Panc1 (cell line): Measurements from ENCODE around the gene QKI. TPM values are rescaled to one million over a fixed set of nuclear protein-coding genes. Genes with fewer than 3 reads are reported as not detected.

Source experiments
- ATAC-seq: fragments of 200-7000 bp; cut with Tn5 transposase; 2 replicates; pipeline ENCODE4 v1.9.1; 2020; ENCODE audit warnings: mild to moderate bottlenecking, moderate library complexity
- BruUV-seq: library from RNA; stranded (reverse); fragments of 400-500 nt; replicated peaks from 2 replicates; lab custom pipeline; 2021; lab: Mats Ljungman, UMichigan
- CTCF ChIA-PET: fragments of 300-600 bp; sonication (Branson Sonifier 250); formaldehyde crosslinking; loops from one replicate; lab custom pipeline; 2022; ENCODE audit warnings: antibody characterized with exemption; lab: Charles Lee
- POLR2A ChIA-PET: fragments of 300-600 bp; sonication (Branson Sonifier 250); formaldehyde crosslinking; loops from one replicate; lab custom pipeline; 2022; ENCODE audit warnings: antibody characterized with exemption; lab: Charles Lee
- DNase-seq: peaks from one replicate; pipeline ENCODE4 v3.0.0-alpha.2; 2010; ENCODE audit warnings: low read depth, low spot score
- H3K27ac ChIP-seq: 2 replicates; pipeline ENCODE4 v1.5.1; 2011; ENCODE audit warnings: mild to moderate bottlenecking, low read length, inconsistent platforms
- H3K27me3 ChIP-seq: fragments of 200-500 bp; sonication (Bioruptor generic); 2 replicates; pipeline ENCODE4 v1.6.0; 2014; ENCODE audit warnings: low read length, inconsistent platforms; ENCODE audit not compliant: control insufficient read depth, insufficient read depth
- H3K36me3 ChIP-seq: fragments of 200-500 bp; sonication (Bioruptor generic); 2 replicates; pipeline ENCODE4 v1.5.1; 2014; ENCODE audit warnings: inconsistent platforms, mild to moderate bottlenecking, low read length, moderate library complexity; ENCODE audit not compliant: control insufficient read depth, insufficient read depth
- H3K4me1 ChIP-seq: 2 replicates; pipeline ENCODE4 v1.5.1; 2011; ENCODE audit warnings: inconsistent platforms, mild to moderate bottlenecking, low read length, moderate library complexity; ENCODE audit not compliant: control insufficient read depth, insufficient read depth
- H3K4me3 ChIP-seq, 2 experiments: 2 replicates each; pipeline ENCODE4 v1.5.1; 2011 to 2012; ENCODE audit warnings: low read depth in 2 of 2, low read length in 2 of 2, mild to moderate bottlenecking in 2 of 2, inconsistent platforms in 1 of 2, moderate library complexity in 1 of 2
- H3K9me3 ChIP-seq: fragments of 200-500 bp; sonication (Bioruptor generic); 2 replicates; pipeline ENCODE4 v1.5.1; 2014; ENCODE audit warnings: low read depth, mild to moderate bottlenecking, inconsistent platforms, low read length, moderate library complexity; ENCODE audit not compliant: control insufficient read depth, insufficient read depth
- POLR2AphosphoS5 ChIP-seq: IDR thresholded peaks from 2 replicates; pipeline ENCODE4 v1.6.1; 2012; ENCODE audit warnings: mild to moderate bottlenecking, low read depth, low read length, moderate library complexity
- SIN3A ChIP-seq: IDR thresholded peaks from 2 replicates; pipeline ENCODE4 v1.6.1; 2012; ENCODE audit warnings: low read depth, mild to moderate bottlenecking, low read length, moderate library complexity, borderline replicate concordance; ENCODE audit not compliant: insufficient read depth
- TCF7L2 ChIP-seq: IDR thresholded peaks from 2 replicates; pipeline ENCODE4 v1.6.1; 2011; ENCODE audit warnings: mild to moderate bottlenecking, low read depth, low read length, inconsistent platforms
- in situ Hi-C: cut with HindIII; loops from 2 replicates; pipeline ENCODE4 v1.10.0; 2016; ENCODE audit warnings: low sequenced_read_pairs, low pct_unique_long_range_greater_than_20kb
- intact Hi-C: fragments of 100-400 bp; cut with micrococcal nuclease; formaldehyde crosslinking; loops from one replicate; pipeline ENCODE4 v1.10.0; 2022; ENCODE audit not compliant: unreplicated experiment
- total RNA-seq: library from RNA; stranded (reverse); gene quantifications from one replicate; pipeline ENCODE4 v1.2.1, GENCODE V29; 2021; ENCODE audit not compliant: unreplicated experiment
- TF ChIP-seq, protein P1 (sequence below), 2 experiments: IDR thresholded peaks; 2 replicates each; pipeline ENCODE4 v1.6.1; 2011 to 2012; ENCODE audit warnings: low read depth in 2 of 2, control low read depth in 1 of 2, low read length in 1 of 2, mild to moderate bottlenecking in 1 of 2, moderate library complexity in 1 of 2; ENCODE audit not compliant: insufficient read depth in 1 of 2
- TF ChIP-seq, protein P2 (sequence below): fragments of 450-650 bp; IDR thresholded peaks from 2 replicates; pipeline ENCODE4 v1.5.1; 2017; ENCODE audit warnings: mild to moderate bottlenecking

QKI gene
- total RNA-seq, 1 experiment from 2014 or later = 176 TPM

DNA sequence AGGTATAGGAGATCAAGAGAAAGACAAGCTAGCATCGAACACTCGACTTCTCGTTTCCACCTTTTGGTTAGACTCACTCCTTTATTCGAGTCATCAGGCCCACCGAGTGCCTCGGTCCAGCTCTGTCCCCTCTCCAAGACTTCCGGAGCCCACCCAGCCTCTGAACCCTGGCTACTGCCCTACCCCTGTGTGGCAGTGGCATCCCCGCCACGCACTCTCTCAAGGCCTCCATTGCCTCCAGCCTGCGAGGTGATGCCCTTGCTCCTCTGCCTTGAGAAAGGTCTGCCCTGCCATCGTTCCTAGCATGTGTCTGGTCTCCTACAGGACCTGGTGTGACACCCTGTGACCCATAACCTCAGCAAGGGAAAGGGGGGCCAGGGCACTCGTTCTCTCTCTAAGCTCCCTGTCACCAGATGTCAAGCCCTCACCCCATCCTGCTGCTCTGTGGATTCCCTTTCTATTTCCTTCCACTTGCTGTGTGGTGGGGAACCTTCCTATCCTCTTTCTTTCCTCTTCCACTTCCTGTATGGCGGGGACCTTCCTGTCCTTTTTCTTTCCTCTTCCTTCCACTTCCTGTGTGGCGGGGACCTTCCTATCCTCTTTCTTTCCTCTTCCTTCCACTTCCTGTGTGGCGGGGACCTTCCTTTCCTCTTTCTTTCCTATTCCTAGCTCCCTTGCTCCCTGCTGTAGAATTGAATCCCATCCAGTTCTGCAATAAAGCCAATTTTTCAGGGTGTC lies 44.7 kb upstream of the QKI start:
- BruUV-seq = no TSS peak
- no peaks in the 10 kb centered on the region for H3K9me3 ChIP-seq
- ChIA-PET CTCF (interaction anchor here (0.7 kb wide), 1 partner anchor 282 kb away, joined by 9 read pairs; no protein-coding TSS in a partner anchor), POLR2A (no interaction called here)
- no peak overlapping the region for H3K27ac ChIP-seq
- H3K27me3 ChIP-seq = no peaks in the 10 kb centered on the region
- H3K4me1 ChIP-seq = no peaks in the 10 kb centered on the region
- intact Hi-C loops (no loop called here), in situ Hi-C loops (no loop called here)
- H3K4me3 ChIP-seq = no peak overlapping the region
- H3K36me3 ChIP-seq = no peaks in the 10 kb centered on the region
- DNase-seq (no peak), ATAC-seq (no peak)
- TF ChIP-seq TCF7L2 = no peak
- TF ChIP-seq, protein P1, sequence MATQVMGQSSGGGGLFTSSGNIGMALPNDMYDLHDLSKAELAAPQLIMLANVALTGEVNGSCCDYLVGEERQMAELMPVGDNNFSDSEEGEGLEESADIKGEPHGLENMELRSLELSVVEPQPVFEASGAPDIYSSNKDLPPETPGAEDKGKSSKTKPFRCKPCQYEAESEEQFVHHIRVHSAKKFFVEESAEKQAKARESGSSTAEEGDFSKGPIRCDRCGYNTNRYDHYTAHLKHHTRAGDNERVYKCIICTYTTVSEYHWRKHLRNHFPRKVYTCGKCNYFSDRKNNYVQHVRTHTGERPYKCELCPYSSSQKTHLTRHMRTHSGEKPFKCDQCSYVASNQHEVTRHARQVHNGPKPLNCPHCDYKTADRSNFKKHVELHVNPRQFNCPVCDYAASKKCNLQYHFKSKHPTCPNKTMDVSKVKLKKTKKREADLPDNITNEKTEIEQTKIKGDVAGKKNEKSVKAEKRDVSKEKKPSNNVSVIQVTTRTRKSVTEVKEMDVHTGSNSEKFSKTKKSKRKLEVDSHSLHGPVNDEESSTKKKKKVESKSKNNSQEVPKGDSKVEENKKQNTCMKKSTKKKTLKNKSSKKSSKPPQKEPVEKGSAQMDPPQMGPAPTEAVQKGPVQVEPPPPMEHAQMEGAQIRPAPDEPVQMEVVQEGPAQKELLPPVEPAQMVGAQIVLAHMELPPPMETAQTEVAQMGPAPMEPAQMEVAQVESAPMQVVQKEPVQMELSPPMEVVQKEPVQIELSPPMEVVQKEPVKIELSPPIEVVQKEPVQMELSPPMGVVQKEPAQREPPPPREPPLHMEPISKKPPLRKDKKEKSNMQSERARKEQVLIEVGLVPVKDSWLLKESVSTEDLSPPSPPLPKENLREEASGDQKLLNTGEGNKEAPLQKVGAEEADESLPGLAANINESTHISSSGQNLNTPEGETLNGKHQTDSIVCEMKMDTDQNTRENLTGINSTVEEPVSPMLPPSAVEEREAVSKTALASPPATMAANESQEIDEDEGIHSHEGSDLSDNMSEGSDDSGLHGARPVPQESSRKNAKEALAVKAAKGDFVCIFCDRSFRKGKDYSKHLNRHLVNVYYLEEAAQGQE (IDR thresholded peaks at IDR 0.05; ENCODE audit: insufficient read depth in 1 of 2, low read depth in 2 of 2, low read length in 1 of 2) = no peak
- TF ChIP-seq SIN3A = no peak
- TF ChIP-seq, protein P2, sequence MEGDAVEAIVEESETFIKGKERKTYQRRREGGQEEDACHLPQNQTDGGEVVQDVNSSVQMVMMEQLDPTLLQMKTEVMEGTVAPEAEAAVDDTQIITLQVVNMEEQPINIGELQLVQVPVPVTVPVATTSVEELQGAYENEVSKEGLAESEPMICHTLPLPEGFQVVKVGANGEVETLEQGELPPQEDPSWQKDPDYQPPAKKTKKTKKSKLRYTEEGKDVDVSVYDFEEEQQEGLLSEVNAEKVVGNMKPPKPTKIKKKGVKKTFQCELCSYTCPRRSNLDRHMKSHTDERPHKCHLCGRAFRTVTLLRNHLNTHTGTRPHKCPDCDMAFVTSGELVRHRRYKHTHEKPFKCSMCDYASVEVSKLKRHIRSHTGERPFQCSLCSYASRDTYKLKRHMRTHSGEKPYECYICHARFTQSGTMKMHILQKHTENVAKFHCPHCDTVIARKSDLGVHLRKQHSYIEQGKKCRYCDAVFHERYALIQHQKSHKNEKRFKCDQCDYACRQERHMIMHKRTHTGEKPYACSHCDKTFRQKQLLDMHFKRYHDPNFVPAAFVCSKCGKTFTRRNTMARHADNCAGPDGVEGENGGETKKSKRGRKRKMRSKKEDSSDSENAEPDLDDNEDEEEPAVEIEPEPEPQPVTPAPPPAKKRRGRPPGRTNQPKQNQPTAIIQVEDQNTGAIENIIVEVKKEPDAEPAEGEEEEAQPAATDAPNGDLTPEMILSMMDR = no peak
- no peak for TF ChIP-seq POLR2AphosphoS5

DNA sequence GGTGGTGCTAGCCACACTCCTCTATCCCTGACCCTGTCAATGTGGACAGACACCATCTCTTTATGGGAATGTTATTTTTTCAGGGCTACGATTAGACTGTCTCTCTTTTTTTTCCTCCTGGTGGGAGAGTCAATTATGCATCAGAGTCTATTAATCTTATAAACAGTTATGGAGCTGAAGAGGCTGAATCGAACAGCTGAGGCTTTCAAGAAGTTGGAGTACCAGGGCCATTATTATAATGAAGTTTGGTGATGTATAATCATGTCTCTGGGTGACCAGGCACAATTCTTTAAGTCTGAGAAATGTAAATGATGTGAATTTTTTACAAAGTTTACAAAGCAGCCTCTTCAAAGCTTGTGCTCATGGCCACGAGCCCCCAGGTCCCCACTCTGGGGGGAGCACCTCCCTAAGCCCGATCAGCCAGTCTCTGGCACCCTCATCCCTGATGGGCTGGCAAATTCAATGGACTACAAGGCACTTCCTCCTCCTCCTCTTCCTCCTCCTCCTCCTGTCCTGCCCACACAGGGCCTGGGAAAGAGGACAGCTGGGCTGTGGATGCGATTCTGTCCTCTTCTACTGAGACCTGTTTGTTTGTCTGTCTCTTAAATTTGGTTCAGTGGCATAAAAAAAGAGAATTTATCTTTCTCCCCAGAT lies 43.9 kb upstream of the QKI start:
- Histone ChIP-seq H3K36me3 (no peaks in the 10 kb centered on the region), H3K4me1 (no peaks in the 10 kb centered on the region), H3K4me3 (no peak overlapping the region), H3K27me3 (no peaks in the 10 kb centered on the region), H3K9me3 (no peaks in the 10 kb centered on the region), H3K27ac (no peak overlapping the region)
- ChIA-PET POLR2A (no interaction called here), CTCF (interaction anchor here (0.7 kb wide), 1 partner anchor 282 kb away, joined by 9 read pairs; no protein-coding TSS in a partner anchor)
- DNase-seq (no peak), ATAC-seq (no peak)
- no TSS peak for BruUV-seq
- TF ChIP-seq, protein P1 (IDR thresholded peaks at IDR 0.05; ENCODE audit: insufficient read depth in 1 of 2, low read depth in 2 of 2, low read length in 1 of 2) = no peak
- TF ChIP-seq SIN3A (no peak), TCF7L2 (no peak), POLR2AphosphoS5 (no peak)
- TF ChIP-seq, protein P2 = no peak
- in situ Hi-C loops (no loop called here), intact Hi-C loops (no loop called here)
